HG02938 (cell line): Measurements from ENCODE around the gene CELF6.

ENCODE experiments used
- ATAC-seq: cut with Tn5 transposase; IDR thresholded peaks from one replicate; pipeline ENCODE4 v1.9.1; 2021; ENCODE audit warnings: mild to moderate bottlenecking, moderate library complexity; ENCODE audit not compliant: unreplicated experiment

Gene CELF6

GRCh38 chr15:72319985-72320671 is at the start of gene CELF6:
CELF6 (minus strand) TSS chr15:72320157; CDS start chr15:72319874, 283 bp downstream.
- ATAC-seq: peak; percentile 59

DNA sequence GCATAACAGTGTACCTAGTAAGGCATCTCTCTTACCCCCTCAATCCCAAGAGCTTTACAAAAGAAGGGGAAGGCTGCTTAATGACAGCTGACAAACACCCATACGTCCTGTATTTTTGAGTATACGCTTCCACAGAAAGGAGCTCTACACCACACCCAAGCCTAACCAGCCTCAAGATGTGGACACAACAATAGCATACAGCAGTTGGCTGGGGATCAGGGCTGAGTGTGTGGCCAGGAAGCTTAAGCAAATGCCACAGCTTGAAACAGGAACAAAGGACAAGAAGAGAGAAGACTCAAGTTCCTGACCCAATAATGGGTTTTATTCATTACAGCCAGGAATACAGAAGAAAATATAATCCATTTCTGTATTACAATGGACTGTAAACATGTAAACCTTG is 48.9 kb upstream of the CELF6 start:
- no peak for ATAC-seq

DNA sequence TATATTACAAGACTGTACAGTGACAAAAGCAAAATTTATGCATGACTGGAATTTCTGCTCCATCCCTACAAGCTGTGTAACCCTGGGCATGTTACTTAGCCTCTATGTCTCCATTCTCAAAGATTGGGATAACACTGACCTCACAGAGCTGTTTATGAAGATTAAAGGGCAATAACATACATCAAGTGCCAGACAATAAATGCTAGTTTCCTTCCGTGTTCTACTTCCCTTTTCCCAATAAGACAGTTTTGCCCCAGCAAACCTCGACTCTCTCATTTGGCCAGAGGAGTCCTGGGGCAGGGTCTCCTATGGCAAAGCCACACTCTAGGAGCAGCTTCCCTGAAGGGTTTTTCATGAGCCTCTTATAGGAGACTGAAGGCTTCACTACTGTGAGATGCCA is 48.4 kb upstream of the CELF6 start:
- no peak for ATAC-seq

DNA sequence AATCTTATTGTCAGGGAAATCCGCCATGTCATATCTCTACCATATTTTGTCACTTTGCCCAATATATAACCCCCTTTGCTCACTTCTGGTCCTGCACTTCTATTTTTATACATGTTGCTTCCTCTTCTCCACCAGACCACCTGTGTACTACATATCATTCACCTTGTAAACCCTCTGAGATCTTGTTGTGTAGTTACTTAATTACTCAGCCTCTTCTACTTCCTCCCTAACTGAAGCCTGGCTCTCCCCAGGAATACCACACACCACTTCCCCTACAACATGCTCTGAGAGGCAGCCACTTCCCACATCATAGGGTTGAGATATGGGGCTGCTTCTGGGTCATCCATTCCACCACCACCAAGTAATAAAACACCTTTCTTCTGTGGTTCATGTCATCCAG is 45.9 kb upstream of the CELF6 start:
- peak; percentile 92 for ATAC-seq

DNA sequence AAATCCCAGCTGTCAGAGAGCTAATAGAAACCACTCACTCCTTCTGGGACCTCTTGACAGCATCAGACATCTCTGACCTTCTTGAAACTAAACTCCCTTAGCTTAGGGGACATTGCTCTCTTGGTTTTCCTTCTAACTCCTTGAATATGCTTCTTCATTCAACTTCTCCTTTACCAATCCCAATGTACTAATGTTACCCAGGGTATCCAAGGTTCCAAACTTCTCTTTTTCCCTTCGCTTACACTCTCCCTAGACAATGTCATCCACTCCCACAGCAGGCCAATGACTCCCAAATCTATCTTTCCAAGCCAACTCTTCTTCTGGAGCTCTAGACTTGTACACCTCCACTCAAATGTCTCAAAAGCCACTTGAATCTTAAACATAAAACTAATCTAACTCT is 41.2 kb upstream of the CELF6 start:
- ATAC-seq: no peak

- no peak for ATAC-seq
Observed at GRCh38 chr15:72358650-72359171, 38.8 kb upstream of the CELF6 start.

GRCh38 chr15:72358121-72358520 is 38.2 kb upstream of the CELF6 start:
- ATAC-seq: no peak

DNA sequence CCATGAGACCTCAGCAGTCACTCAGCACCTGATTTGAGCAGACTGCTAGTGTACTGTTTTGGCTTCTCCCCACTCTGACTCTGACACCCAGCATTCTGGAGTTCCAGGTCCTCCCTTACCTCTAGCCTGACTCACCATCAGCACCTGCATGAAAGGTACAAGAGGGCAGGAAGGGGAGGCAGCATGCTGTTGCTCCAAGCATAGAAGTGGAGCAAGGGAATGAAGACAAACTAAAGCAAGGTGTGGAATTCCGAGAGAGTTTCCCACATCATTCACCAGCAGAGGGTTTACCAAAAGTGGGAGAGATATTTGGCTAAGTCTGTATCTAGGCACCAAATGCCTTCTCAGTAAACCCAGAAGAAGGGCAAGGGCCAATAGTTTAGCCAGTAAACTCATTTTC is 34.5 kb upstream of the CELF6 start:
- ATAC-seq: no peak

DNA sequence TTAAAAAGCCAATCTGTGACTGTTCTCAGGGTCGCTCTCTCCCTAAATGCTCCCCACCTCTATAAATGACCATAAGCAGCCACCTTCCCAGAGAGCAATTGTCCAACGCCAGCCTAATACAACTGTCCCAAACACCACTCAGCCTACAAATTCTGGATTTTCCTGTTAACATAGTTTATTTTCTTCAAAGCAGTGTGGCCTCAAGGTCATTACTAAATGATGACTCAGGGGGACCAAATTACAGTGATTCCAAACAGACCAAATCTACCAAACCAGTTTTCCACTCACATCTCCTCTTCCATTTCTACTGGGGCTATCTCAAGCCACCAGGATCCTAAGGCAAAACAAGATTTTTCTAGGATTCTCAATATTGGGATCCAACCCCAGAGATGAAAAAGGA is 33.3 kb upstream of the CELF6 start:
- no peak for ATAC-seq

DNA sequence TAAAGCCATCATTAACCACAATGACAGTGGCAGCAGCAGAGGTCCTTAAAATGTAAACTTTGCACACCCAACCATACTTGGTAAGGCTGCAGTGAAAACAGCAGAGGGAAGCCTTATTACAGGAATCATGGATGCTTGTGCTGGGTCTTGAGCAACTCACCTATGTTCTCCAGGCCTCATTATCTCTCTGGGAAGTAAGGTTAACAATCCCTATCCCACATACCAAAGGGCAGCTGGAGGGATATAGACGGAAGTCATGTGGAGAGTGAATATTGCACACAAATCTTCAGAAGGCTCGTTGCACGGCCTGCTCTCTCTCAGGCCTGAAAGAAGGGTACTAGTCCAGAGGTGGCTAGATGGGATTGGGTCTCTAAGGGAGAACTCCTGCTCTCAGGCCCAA is 25.8 kb upstream of the CELF6 start:
- ATAC-seq: no peak

DNA sequence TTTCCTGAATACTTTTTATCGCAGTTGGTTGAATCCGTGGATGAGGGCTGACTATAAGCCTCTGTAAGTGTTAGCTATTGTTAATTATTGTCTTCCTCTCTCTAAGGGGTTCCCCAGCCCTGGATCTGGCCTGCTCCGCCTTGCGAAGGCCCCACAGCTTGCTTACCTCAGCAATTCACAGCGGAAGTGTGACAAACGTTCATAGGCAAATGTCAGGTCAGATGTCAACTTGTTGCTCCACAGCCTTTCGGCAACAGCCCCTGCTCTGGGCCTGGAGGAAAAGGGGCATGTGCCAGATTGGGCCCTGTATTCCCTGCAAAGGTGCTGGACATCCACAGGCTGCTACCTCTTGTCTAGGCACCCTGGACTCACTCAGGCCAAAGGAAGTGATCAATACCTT is 25.3 kb upstream of the CELF6 start:
- ATAC-seq: no peak

DNA sequence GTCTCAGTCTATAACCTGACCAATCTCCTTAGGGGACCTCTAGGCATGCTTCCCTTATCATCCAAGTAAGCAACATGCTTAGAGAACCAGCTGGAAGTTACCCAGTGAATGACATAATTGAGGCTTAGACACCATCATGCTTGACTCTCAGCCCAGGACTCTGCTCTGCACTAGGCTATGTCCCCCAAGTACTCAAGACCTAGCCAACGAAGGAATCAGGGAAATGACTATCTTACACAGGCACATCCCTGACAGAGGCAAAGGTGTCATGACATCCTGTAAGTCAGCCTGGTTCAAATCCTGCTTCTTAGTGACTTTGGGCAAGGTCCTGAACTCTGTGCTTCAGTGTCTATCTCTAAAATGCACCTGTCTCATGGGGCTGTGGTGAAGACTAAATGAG is 24.6 kb upstream of the CELF6 start:
- ATAC-seq: no peak

DNA sequence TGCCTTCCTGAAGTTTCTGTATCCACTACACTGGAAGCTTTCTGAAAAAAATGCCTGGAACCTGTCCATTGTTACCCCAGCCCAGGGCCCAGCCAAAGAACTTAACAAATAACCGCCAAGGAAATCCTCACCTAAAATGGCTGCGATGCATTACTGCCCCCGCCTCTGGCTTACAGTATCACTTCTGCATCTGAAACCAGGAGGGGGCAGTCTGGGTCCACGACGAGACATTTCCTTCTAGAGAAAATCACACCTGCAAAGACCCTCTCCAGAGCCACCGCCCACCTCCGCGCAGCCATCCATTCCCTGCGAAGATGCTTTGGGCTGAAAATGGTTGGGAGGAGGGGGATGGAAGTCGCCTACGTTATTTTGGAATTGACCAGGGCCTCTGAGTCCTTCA is 22.4 kb upstream of the CELF6 start:
- no peak for ATAC-seq

DNA sequence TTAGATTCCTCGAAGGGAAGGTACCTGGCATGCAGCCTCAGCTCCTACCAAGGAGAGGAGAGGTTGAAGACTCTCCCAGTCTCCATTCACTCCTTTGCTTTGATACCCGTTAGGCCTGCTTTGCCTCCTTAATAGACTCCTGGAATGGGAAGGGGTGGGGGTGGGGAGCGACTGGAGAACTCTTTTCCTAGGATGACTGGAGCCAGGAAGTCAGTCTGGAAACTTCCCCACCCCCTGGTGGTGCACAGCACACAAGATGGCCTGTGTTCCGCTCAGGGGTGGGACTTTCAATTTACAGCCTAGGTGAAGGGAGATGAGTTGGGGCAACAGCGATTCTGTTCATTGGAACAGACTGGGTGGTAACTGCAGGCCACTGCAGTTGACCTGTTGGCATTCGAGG is 21.4 kb upstream of the CELF6 start:
- ATAC-seq: no peak

DNA sequence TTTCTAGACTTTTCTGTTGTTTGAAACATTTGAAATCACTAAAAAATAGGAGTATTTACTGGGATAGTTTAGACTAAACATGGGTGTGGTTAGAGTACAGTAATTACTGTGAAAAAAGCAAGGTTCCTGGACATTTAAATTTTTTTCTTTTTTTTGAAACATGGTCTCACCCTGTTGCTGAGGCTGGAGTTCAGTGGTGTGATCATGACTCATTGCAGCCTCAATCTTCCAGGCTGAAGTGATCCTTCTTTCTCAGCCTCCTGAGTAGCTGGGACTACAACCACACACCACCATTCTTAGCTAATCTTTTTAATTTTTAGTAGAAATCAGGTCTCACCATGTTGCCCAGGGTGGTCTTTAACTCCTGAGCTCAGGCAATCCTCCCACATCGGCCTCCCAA is 20.4 kb upstream of the CELF6 start:
- no peak for ATAC-seq

- no peak for ATAC-seq
Observed at GRCh38 chr15:72339777-72340177, 19.8 kb upstream of the CELF6 start.

DNA sequence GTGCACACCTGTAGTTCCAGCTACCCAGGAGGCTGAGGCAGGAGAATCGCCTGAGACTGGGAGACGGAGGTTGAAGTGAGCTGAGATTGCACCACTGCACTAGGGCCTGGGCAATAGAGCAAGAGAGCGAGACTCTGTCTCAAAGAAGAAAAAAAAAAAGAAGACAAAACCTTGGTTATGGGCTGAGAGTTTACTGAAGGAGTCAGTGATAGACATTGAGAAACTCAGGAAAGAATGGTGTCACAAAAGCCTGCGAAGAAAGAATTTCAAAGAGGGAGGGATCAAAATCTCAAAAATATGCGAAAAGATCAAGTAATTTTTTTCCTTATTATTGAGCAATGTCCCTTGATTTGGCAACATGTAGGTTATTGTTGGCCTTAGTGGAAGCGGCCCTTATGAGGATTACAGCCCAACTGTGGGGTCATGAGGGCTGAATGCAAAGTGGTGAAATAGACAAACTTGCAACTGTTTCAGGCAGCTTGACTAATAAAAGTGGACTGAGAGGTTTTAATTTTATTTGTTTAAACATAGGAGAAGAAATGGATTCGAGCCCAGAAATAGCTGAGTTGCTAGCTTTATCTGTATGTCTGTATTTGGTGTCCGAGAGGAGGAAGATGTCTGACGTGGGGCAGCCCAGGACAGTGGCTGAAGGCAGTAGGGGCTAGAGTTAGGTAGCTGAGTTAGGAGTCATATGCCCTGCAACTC is 18.8 kb upstream of the CELF6 start:
- no peak for ATAC-seq

- no peak for ATAC-seq
Observed at GRCh38 chr15:72338148-72338547, 18.2 kb upstream of the CELF6 start.

GRCh38 chr15:72334842-72335241 is 14.9 kb upstream of the CELF6 start:
- no peak for ATAC-seq

- ATAC-seq: no peak
Observed at GRCh38 chr15:72331021-72331420, 11.1 kb upstream of the CELF6 start.

GRCh38 chr15:72323752-72324151 is 3.8 kb upstream of the CELF6 start:
- no peak for ATAC-seq

DNA sequence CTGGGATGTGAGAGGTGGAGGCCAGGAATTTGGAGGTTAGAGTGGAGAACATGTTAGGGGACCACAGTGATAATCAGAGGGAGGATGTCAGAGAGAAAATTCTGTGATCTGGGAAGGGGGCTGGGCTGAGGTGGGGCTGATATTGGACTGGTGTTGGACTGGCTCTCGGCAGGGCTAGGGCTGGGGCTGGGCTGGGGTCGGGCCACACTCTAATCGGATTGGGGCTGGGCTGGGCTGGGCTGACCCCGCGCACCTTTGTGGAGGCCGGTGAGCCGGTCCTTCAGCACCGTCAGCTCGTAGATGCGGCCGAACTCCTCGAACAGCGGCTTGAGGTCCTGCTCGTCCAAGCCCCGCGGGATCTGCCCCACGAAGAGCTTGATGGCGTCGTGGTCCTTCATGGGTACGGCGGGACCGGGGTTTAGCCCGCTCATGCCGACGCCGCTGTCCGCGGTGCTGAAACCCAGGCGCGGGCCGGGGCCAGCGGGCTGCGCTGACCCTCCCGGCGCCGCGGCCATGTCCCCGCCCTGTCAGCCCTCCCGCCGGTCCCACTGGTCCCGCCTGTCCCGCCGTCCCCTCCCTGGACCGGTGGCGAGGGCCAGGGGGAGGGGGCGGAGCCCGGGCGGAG is 485 bp downstream of the CELF6 start:
- ATAC-seq: peak; percentile 9
